Measurements from ENCODE around the gene NR6A1.

GRCh38 chr9:124530246-124530645 lies 240.9 kb downstream of the NR6A1 start:
- TF ChIP-seq, protein P1, sequence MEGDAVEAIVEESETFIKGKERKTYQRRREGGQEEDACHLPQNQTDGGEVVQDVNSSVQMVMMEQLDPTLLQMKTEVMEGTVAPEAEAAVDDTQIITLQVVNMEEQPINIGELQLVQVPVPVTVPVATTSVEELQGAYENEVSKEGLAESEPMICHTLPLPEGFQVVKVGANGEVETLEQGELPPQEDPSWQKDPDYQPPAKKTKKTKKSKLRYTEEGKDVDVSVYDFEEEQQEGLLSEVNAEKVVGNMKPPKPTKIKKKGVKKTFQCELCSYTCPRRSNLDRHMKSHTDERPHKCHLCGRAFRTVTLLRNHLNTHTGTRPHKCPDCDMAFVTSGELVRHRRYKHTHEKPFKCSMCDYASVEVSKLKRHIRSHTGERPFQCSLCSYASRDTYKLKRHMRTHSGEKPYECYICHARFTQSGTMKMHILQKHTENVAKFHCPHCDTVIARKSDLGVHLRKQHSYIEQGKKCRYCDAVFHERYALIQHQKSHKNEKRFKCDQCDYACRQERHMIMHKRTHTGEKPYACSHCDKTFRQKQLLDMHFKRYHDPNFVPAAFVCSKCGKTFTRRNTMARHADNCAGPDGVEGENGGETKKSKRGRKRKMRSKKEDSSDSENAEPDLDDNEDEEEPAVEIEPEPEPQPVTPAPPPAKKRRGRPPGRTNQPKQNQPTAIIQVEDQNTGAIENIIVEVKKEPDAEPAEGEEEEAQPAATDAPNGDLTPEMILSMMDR (IDR thresholded peaks at IDR 0.05) = no peak
- no peak for TF ChIP-seq POLR2AphosphoS5 (IDR thresholded peaks at IDR 0.05)
- TF ChIP-seq EP300 (IDR thresholded peaks at IDR 0.05; ENCODE audit: low read depth) = no peak
